ENCODE results near the gene STK38.
"Not testable (repeated sequence)": the region's sequence is repeated elsewhere in the genome, so short reads cannot be mapped to it uniquely, and the experiment has no call there.

The STK38 gene

GRCh38 chr6:36493319-36493718 is 54.0 kb downstream of the STK38 start:
- Histone ChIP-seq H3K9ac (ENCODE audit: low read depth, low read length) (no peak overlapping the region), H3K4me3 (ENCODE audit: low read depth, low read length) (no peak overlapping the region), H3K36me3 (ENCODE audit: control insufficient read depth, insufficient read depth, low read length) (peaks cover 5% of the 10 kb centered on the region), H3K9me3 (ENCODE audit: control insufficient read depth, insufficient read depth, low read length) (no peaks in the 10 kb centered on the region), H3K4me1 (ENCODE audit: control insufficient read depth, insufficient read depth, low read length) (peaks cover 20% of the 10 kb centered on the region), H3K27me3 (ENCODE audit: control insufficient read depth, insufficient read depth, low read length) (no peaks in the 10 kb centered on the region)

DNA sequence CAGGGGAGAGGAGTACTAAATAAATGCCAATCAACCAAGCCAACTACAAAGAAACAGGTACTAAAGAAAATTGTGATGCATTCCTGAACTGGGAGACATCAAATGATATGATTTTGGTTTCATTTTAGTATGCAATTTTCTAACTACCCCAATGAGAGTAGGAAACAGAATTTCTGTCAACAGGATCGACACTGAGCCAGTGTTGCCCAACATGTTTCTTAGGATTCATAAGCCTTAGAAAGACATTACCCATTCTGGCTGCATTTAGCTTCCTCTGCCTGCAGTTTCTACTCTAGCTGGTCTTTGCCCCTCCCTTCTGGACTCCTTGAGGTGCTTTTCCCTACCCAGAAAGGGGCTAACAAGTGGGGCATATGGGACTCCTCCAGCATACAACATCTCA is 54.7 kb downstream of the STK38 start:
- Histone ChIP-seq H3K36me3 (ENCODE audit: control insufficient read depth, insufficient read depth, low read length) (peaks cover 5% of the 10 kb centered on the region), H3K27me3 (ENCODE audit: control insufficient read depth, insufficient read depth, low read length) (no peaks in the 10 kb centered on the region), H3K4me1 (ENCODE audit: control insufficient read depth, insufficient read depth, low read length) (peaks cover 20% of the 10 kb centered on the region), H3K9me3 (ENCODE audit: control insufficient read depth, insufficient read depth, low read length) (no peaks in the 10 kb centered on the region), H3K4me3 (ENCODE audit: low read depth, low read length) (no peak overlapping the region), H3K9ac (ENCODE audit: low read depth, low read length) (no peak overlapping the region)

DNA sequence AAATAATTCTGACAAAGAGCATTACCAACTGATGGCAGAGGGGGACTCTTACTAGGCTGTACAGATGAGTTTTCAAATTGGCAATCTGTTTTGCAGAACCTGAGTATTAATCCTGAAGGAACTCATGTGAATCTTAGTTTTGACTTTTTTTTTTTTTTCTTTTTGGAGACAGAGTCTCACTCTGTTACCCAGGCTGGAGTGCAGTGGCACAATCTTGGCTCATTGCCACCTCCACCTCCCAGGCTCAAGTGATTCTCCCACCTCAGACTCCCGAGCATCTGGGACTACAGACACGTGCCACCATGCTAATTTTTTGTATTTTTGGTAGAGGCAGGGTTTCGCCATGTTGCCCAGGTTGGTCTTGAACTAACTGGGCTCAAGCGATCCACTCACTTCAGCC is 55.2 kb downstream of the STK38 start:
- Histone ChIP-seq H3K4me3 (ENCODE audit: low read depth, low read length) (no peak overlapping the region), H3K27me3 (ENCODE audit: control insufficient read depth, insufficient read depth, low read length) (no peaks in the 10 kb centered on the region), H3K36me3 (ENCODE audit: control insufficient read depth, insufficient read depth, low read length) (peaks cover 8% of the 10 kb centered on the region), H3K9ac (ENCODE audit: low read depth, low read length) (no peak overlapping the region), H3K4me1 (ENCODE audit: control insufficient read depth, insufficient read depth, low read length) (peaks cover 20% of the 10 kb centered on the region), H3K9me3 (ENCODE audit: control insufficient read depth, insufficient read depth, low read length) (no peaks in the 10 kb centered on the region)

GRCh38 chr6:36491378-36491965 is 55.8 kb downstream of the STK38 start:
- peaks cover 14% of the 10 kb centered on the region for H3K36me3 ChIP-seq (ENCODE audit: control insufficient read depth, insufficient read depth, low read length)

GRCh38 chr6:36489426-36489825 is 57.9 kb downstream of the STK38 start:
- Histone ChIP-seq H3K9ac (ENCODE audit: low read depth, low read length) (no peak overlapping the region), H3K36me3 (ENCODE audit: control insufficient read depth, insufficient read depth, low read length) (peaks cover 15% of the 10 kb centered on the region), H3K9me3 (ENCODE audit: control insufficient read depth, insufficient read depth, low read length) (no peaks in the 10 kb centered on the region), H3K4me3 (ENCODE audit: low read depth, low read length) (no peak overlapping the region), H3K4me1 (ENCODE audit: control insufficient read depth, insufficient read depth, low read length) (peaks cover 17% of the 10 kb centered on the region), H3K27me3 (ENCODE audit: control insufficient read depth, insufficient read depth, low read length) (no peaks in the 10 kb centered on the region)

More at GRCh38 chr6:36491378-36491965, 55.8 kb downstream of the STK38 start:
- H3K9ac ChIP-seq (ENCODE audit: low read depth, low read length): no peak overlapping the region
- H3K9me3 ChIP-seq (ENCODE audit: control insufficient read depth, insufficient read depth, low read length): no peaks in the 10 kb centered on the region
- H3K4me1 ChIP-seq (ENCODE audit: control insufficient read depth, insufficient read depth, low read length): peaks cover 20% of the 10 kb centered on the region
- no peaks in the 10 kb centered on the region for H3K27me3 ChIP-seq (ENCODE audit: control insufficient read depth, insufficient read depth, low read length)
- H3K4me3 ChIP-seq (ENCODE audit: low read depth, low read length): no peak overlapping the region

GRCh38 chr6:36488221-36488620 is 59.1 kb downstream of the STK38 start:
- Histone ChIP-seq H3K36me3 (ENCODE audit: control insufficient read depth, insufficient read depth, low read length) (peaks cover 15% of the 10 kb centered on the region), H3K4me3 (ENCODE audit: low read depth, low read length) (no peak overlapping the region), H3K9ac (ENCODE audit: low read depth, low read length) (no peak overlapping the region)

DNA sequence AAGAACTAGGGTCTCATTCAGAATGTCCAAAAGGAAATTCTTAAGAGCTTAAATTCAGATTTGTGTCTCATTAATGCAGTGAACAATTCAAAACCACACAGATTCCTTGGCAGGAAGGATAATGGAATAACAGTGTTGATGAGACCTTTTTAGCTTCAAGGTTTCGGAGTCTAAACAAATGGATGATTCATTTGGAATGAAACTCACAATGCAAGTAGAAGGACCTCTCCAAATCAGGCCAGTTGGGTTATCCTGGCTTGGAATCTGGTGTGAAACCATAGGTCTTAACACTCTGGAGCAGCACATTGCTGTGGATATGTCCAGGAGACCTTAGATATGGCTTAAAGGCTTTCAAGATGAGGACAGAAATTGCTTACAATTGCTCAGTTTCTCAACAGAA is 59.6 kb downstream of the STK38 start:
- Histone ChIP-seq H3K36me3 (ENCODE audit: control insufficient read depth, insufficient read depth, low read length) (peaks cover 15% of the 10 kb centered on the region), H3K4me1 (ENCODE audit: control insufficient read depth, insufficient read depth, low read length) (peaks cover 3% of the 10 kb centered on the region), H3K27me3 (ENCODE audit: control insufficient read depth, insufficient read depth, low read length) (no peaks in the 10 kb centered on the region), H3K9ac (ENCODE audit: low read depth, low read length) (no peak overlapping the region), H3K9me3 (ENCODE audit: control insufficient read depth, insufficient read depth, low read length) (no peaks in the 10 kb centered on the region), H3K4me3 (ENCODE audit: low read depth, low read length) (no peak overlapping the region)

More at GRCh38 chr6:36488221-36488620, 59.1 kb downstream of the STK38 start:
- Histone ChIP-seq H3K4me1 (ENCODE audit: control insufficient read depth, insufficient read depth, low read length) (peaks cover 5% of the 10 kb centered on the region), H3K9me3 (ENCODE audit: control insufficient read depth, insufficient read depth, low read length) (no peaks in the 10 kb centered on the region), H3K27me3 (ENCODE audit: control insufficient read depth, insufficient read depth, low read length) (no peaks in the 10 kb centered on the region)

GRCh38 chr6:36484736-36485135 is 62.5 kb downstream of the STK38 start:
- H3K4me1 ChIP-seq (ENCODE audit: control insufficient read depth, insufficient read depth, low read length): no peaks in the 10 kb centered on the region
- no peak overlapping the region for H3K4me3 ChIP-seq (ENCODE audit: low read depth, low read length)
- peaks cover 21% of the 10 kb centered on the region for H3K36me3 ChIP-seq (ENCODE audit: control insufficient read depth, insufficient read depth, low read length)
- no peak overlapping the region for H3K9ac ChIP-seq (ENCODE audit: low read depth, low read length)
- H3K9me3 ChIP-seq (ENCODE audit: control insufficient read depth, insufficient read depth, low read length): no peaks in the 10 kb centered on the region
- no peaks in the 10 kb centered on the region for H3K27me3 ChIP-seq (ENCODE audit: control insufficient read depth, insufficient read depth, low read length)

DNA sequence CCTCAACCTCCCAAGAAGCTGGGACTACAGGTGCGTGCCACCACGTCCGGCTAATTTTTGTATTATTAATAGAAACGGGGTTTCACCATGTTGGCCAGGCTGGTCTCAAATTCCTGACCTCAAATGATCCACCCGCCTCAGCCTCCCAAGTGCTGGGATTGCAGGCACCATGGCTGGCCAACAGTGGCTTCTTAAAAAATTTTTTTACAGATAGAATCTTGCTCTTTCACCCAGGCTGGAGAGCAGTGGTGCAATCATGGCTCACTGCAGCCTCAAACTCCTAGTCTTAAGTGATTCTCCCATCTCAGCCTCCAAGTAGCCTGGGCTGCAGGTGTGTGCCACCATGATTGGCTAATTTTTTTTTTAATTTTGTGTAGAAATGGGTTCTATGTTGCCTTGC is 64.0 kb downstream of the STK38 start:
- not testable (repeated sequence) for H3K27me3 ChIP-seq (ENCODE audit: control insufficient read depth, insufficient read depth, low read length); H3K4me3 ChIP-seq (ENCODE audit: low read depth, low read length); H3K9me3 ChIP-seq (ENCODE audit: control insufficient read depth, insufficient read depth, low read length); H3K9ac ChIP-seq (ENCODE audit: low read depth, low read length); H3K4me1 ChIP-seq (ENCODE audit: control insufficient read depth, insufficient read depth, low read length)
- H3K36me3 ChIP-seq (ENCODE audit: control insufficient read depth, insufficient read depth, low read length): peaks cover 21% of the 10 kb centered on the region

DNA sequence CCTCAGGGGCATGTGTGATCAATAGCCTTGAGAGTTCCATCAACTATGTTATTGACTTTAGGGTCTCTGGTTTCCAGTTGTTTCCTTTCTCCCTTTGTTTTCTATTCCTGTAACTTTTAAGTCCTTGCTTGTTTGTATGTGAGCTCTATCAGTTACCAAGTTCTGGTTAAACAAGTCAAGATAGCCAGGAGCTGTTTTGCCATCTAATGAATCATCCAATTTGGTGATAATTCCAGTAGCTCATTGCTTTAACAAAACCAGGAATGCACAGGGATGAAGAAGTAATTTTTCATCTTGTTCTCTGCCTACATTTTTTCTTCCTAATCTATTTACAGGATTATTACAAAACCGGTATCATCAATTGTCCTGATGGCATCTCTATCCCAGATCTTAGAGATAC is 68.0 kb downstream of the STK38 start:
- H3K4me1 ChIP-seq (ENCODE audit: control insufficient read depth, insufficient read depth, low read length): no peaks in the 10 kb centered on the region
- no peak overlapping the region for H3K9ac ChIP-seq (ENCODE audit: low read depth, low read length)
- no peaks in the 10 kb centered on the region for H3K9me3 ChIP-seq (ENCODE audit: control insufficient read depth, insufficient read depth, low read length)
- peaks cover 6% of the 10 kb centered on the region for H3K36me3 ChIP-seq (ENCODE audit: control insufficient read depth, insufficient read depth, low read length)
- no peaks in the 10 kb centered on the region for H3K27me3 ChIP-seq (ENCODE audit: control insufficient read depth, insufficient read depth, low read length)
- H3K4me3 ChIP-seq (ENCODE audit: low read depth, low read length): no peak overlapping the region

DNA sequence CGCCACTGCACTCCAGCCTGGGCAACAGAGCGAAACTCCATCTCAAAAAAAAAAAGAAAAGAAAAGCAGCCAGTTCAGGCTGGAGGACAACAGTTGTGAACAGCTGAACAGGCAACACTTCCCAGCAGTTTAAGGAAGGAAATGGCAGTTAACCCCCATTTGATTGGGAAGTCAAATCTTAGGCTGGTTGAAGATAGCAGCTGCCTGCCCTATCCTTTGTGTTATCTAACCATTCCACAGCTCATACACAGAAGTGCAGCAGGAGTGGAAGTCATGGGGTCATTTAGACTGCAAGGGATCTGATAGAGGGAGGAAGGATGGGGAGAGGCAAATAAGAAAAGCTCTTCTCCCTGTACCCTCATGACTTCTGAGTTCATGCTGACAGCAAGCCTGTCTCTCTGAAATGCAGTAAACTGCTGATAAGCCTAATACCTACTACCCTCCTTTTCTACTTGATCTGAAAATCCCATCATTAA is 69.2 kb downstream of the STK38 start:
- Histone ChIP-seq H3K9me3 (ENCODE audit: control insufficient read depth, insufficient read depth, low read length) (no peaks in the 10 kb centered on the region), H3K27me3 (ENCODE audit: control insufficient read depth, insufficient read depth, low read length) (no peaks in the 10 kb centered on the region), H3K4me3 (ENCODE audit: low read depth, low read length) (no peak overlapping the region), H3K4me1 (ENCODE audit: control insufficient read depth, insufficient read depth, low read length) (no peaks in the 10 kb centered on the region), H3K36me3 (ENCODE audit: control insufficient read depth, insufficient read depth, low read length) (peaks cover 6% of the 10 kb centered on the region), H3K9ac (ENCODE audit: low read depth, low read length) (no peak overlapping the region)

DNA sequence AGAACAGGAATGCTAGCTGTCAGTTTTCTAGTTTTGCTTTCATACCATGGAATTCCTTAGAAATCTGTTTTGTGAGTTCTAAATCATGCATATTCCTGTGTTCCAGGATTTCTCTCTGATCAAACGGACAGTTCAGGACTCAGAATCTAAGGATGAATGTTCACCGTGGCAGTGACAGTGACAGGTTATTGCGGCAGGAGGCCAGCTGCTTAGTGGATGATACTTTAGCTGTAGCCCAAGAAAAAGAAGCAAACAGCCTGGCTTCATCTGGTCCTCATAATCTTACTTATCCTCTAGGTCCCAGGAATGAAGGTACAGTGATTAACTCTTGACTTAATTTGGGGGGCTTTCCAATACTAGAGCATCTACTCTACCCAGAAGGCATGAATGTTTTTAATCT is 77.3 kb downstream of the STK38 start:
- H3K27me3 ChIP-seq (ENCODE audit: control insufficient read depth, insufficient read depth, low read length): no peaks in the 10 kb centered on the region
- no peaks in the 10 kb centered on the region for H3K9me3 ChIP-seq (ENCODE audit: control insufficient read depth, insufficient read depth, low read length)
- no peaks in the 10 kb centered on the region for H3K36me3 ChIP-seq (ENCODE audit: control insufficient read depth, insufficient read depth, low read length)
- no peak overlapping the region for H3K4me3 ChIP-seq (ENCODE audit: low read depth, low read length)
- no peak overlapping the region for H3K9ac ChIP-seq (ENCODE audit: low read depth, low read length)
- H3K4me1 ChIP-seq (ENCODE audit: control insufficient read depth, insufficient read depth, low read length): no peaks in the 10 kb centered on the region

Measured in iPS-15b (cell line).